Neuronal stem cell (in vitro differentiated cells): ENCODE measurements around the gene MLLT10.

Experiments
- DNase-seq: peaks from one replicate; pipeline ENCODE4 v3.0.0-alpha.2; 2013; ENCODE audit warnings: low spot score
- H2AFZ ChIP-seq: one replicate; pipeline ENCODE4 v1.6.1; 2013; ENCODE audit warnings: mild to moderate bottlenecking, low read length, inconsistent platforms
- H2AK5ac ChIP-seq: 2 replicates; pipeline ENCODE4 v1.6.1; 2013; ENCODE audit warnings: low read depth, mild to moderate bottlenecking, inconsistent platforms, low read length, moderate library complexity, mixed read lengths
- H2BK120ac ChIP-seq: 2 replicates; pipeline ENCODE4 v1.6.1; 2013; ENCODE audit warnings: low read depth, mild to moderate bottlenecking, inconsistent platforms, low read length, moderate library complexity, mixed read lengths
- H2BK12ac ChIP-seq: one replicate; pipeline ENCODE4 v1.6.1; 2013; ENCODE audit warnings: low read length, inconsistent platforms
- H2BK15ac ChIP-seq: 2 replicates; pipeline ENCODE4 v1.6.1; 2013; ENCODE audit warnings: mild to moderate bottlenecking, low read length, inconsistent platforms, mixed read lengths
- H2BK5ac ChIP-seq: one replicate; pipeline ENCODE4 v1.6.1; 2013; ENCODE audit warnings: inconsistent platforms, mild to moderate bottlenecking, low read length, moderate library complexity
- H3K14ac ChIP-seq: one replicate; pipeline ENCODE4 v1.6.1; 2013; ENCODE audit warnings: low read length, inconsistent platforms
- H3K18ac ChIP-seq: 2 replicates; pipeline ENCODE4 v1.6.1; 2013; ENCODE audit warnings: low read length, inconsistent platforms
- H3K23ac ChIP-seq: 2 replicates; pipeline ENCODE4 v1.6.1; 2013; ENCODE audit warnings: low read depth, mild to moderate bottlenecking, mixed read lengths, low read length, inconsistent platforms; ENCODE audit not compliant: poor library complexity
- H3K27ac ChIP-seq: replicated peaks from 3 replicates; pipeline ENCODE4 v1.5.1; 2013; ENCODE audit warnings: low read length, inconsistent platforms
- H3K27me3 ChIP-seq, 3 experiments: 2 replicates each; pipeline ENCODE4 v1.6.1; 2013; ENCODE audit warnings: low read length in 3 of 3, mild to moderate bottlenecking in 2 of 3, inconsistent platforms in 1 of 3, low read depth in 1 of 3, mixed read lengths in 1 of 3, moderate library complexity in 1 of 3; ENCODE audit not compliant: control insufficient read depth in 3 of 3, insufficient read depth in 3 of 3
- H3K36me3 ChIP-seq, 2 donors: replicated peaks in 1 of 2; 2 replicates each; pipeline ENCODE4 v1.6.1; 2013; ENCODE audit warnings: low read length in 2 of 2; ENCODE audit not compliant: control insufficient read depth in 2 of 2, insufficient read depth in 2 of 2
- H3K4ac ChIP-seq: 2 replicates; pipeline ENCODE4 v1.6.1; 2013; ENCODE audit warnings: inconsistent platforms, mild to moderate bottlenecking, low read length, moderate library complexity
- H3K4me1 ChIP-seq, 2 donors: 1 replicate in 1 of 2; 2 replicates in 1 of 2; pipeline ENCODE4 v1.6.1; 2013; ENCODE audit warnings: low read length in 2 of 2, low read depth in 1 of 2; ENCODE audit not compliant: control insufficient read depth in 2 of 2, insufficient read depth in 1 of 2
- H3K4me2 ChIP-seq: one replicate; pipeline ENCODE4 v1.6.1; 2013; ENCODE audit warnings: mild to moderate bottlenecking, low read length, inconsistent platforms; ENCODE audit not compliant: insufficient read depth, poor library complexity, severe bottlenecking
- H3K4me3 ChIP-seq, 2 donors: 2 replicates each; pipeline ENCODE4 v1.5.1; 2013; ENCODE audit warnings: low read length in 2 of 2, mild to moderate bottlenecking in 2 of 2, inconsistent platforms in 1 of 2, moderate library complexity in 1 of 2
- H3K79me1 ChIP-seq: one replicate; pipeline ENCODE4 v1.6.1; 2013; ENCODE audit warnings: low read depth, mild to moderate bottlenecking, inconsistent platforms, low read length, moderate library complexity
- H3K9ac ChIP-seq: one replicate; pipeline ENCODE4 v1.6.1; 2013; ENCODE audit warnings: mild to moderate bottlenecking, low read depth, low read length, inconsistent platforms; ENCODE audit not compliant: poor library complexity
- H3K9me3 ChIP-seq, 2 donors: replicated peaks in 1 of 2; 2 replicates each; pipeline versions ENCODE3 to v1.6.1; 2013; ENCODE audit warnings: low read length in 2 of 2, mild to moderate bottlenecking in 2 of 2, inconsistent platforms in 1 of 2, low read depth in 1 of 2, mixed read lengths in 1 of 2, moderate library complexity in 1 of 2; ENCODE audit not compliant: control insufficient read depth in 2 of 2, insufficient read depth in 1 of 2
- H4K8ac ChIP-seq: one replicate; pipeline ENCODE4 v1.6.1; 2013; ENCODE audit warnings: low read depth, mild to moderate bottlenecking, inconsistent platforms, low read length, moderate library complexity
- H4K91ac ChIP-seq: one replicate; pipeline ENCODE4 v1.6.1; 2013; ENCODE audit warnings: low read length, low read depth, mild to moderate bottlenecking, inconsistent platforms; ENCODE audit not compliant: poor library complexity
- WGBS, 2 donors: extraction: QIAGEN DNeasy Blood & Tissue Kit; methylation state at CpG; one replicate each; pipeline ENCODE4 v1.1.7; 2013; ENCODE audit warnings: missing lambda C conversion rate in 2 of 2, mixed read lengths in 1 of 2; ENCODE audit not compliant: insufficient read length in 2 of 2, insufficient replicate concordance in 1 of 2; ENCODE audit errors: extremely low coverage in 2 of 2; 5-methylcytosine and 5-hydroxymethylcytosine counted together

The MLLT10 gene

GRCh38 chr10:21670391-21670790 lies 136.4 kb downstream of the MLLT10 start:
- H3K18ac ChIP-seq: no peak overlapping the region
- no peak for DNase-seq
- no peak overlapping the region for H2BK12ac ChIP-seq
- H3K4me2 ChIP-seq: no peak overlapping the region
- H3K27me3 ChIP-seq: no peaks in the 10 kb centered on the region
- H2AK5ac ChIP-seq: no peak overlapping the region
- peaks cover 4% of the 10 kb centered on the region in 2 donors for H3K4me1 ChIP-seq
- H3K27ac ChIP-seq: no peak overlapping the region
- H4K91ac ChIP-seq: no peak overlapping the region
- no peak overlapping the region for H2BK120ac ChIP-seq
- H2BK5ac ChIP-seq: no peak overlapping the region
- no peak overlapping the region for H3K4ac ChIP-seq
- H3K79me1 ChIP-seq: peaks cover 3% of the 10 kb centered on the region
- H3K9ac ChIP-seq: no peak overlapping the region
- H2BK15ac ChIP-seq: no peak overlapping the region
- no peak overlapping the region for H3K4me3 ChIP-seq
- no peak overlapping the region for H2AFZ ChIP-seq
- no peak overlapping the region for H4K8ac ChIP-seq
- peaks cover 0 to 48% of the 10 kb centered on the region in 2 donors for H3K36me3 ChIP-seq
- no peak overlapping the region for H3K23ac ChIP-seq
- WGBS, 2 donors: no CpG with 5 or more reads among the region's 2 CpGs
- peaks cover 0 to 4% of the 10 kb centered on the region in 2 donors for H3K9me3 ChIP-seq
- H3K14ac ChIP-seq: no peak overlapping the region

GRCh38 chr10:21673668-21674067 lies 139.6 kb downstream of the MLLT10 start:
- H3K79me1 ChIP-seq: peaks cover 3% of the 10 kb centered on the region
- DNase-seq: no peak
- no peak overlapping the region for H3K27ac ChIP-seq
- H2AK5ac ChIP-seq: no peak overlapping the region
- WGBS, 2 donors: no CpG with 5 or more reads among the region's 2 CpGs
- no peak overlapping the region for H3K4me3 ChIP-seq
- H3K23ac ChIP-seq: no peak overlapping the region
- H2BK12ac ChIP-seq: no peak overlapping the region
- no peaks in the 10 kb centered on the region for H3K27me3 ChIP-seq
- no peak overlapping the region for H2BK15ac ChIP-seq
- H3K9ac ChIP-seq: no peak overlapping the region
- H3K9me3 ChIP-seq: peaks cover 0 to 4% of the 10 kb centered on the region in 2 donors
- peaks cover 4% of the 10 kb centered on the region in 2 donors for H3K4me1 ChIP-seq
- H3K36me3 ChIP-seq: peaks cover 0 to 60% of the 10 kb centered on the region in 2 donors
- H4K91ac ChIP-seq: no peak overlapping the region
- no peak overlapping the region for H4K8ac ChIP-seq
- no peak overlapping the region for H2BK120ac ChIP-seq
- no peak overlapping the region for H2BK5ac ChIP-seq
- no peak overlapping the region for H3K18ac ChIP-seq
- no peak overlapping the region for H3K14ac ChIP-seq
- H3K4me2 ChIP-seq: no peak overlapping the region
- no peak overlapping the region for H3K4ac ChIP-seq
- H2AFZ ChIP-seq: no peak overlapping the region

- Histone ChIP-seq H3K18ac (no peak overlapping the region), H2BK15ac (no peak overlapping the region), H3K4me1 (peaks cover 3 to 4% of the 10 kb centered on the region in 2 donors), H4K8ac (no peak overlapping the region), H3K79me1 (peaks cover 3% of the 10 kb centered on the region), H3K23ac (no peak overlapping the region), H3K27ac (no peak overlapping the region), H3K9me3 (no peaks in the 10 kb centered on the region), H3K4ac (no peak overlapping the region), H3K4me2 (no peak overlapping the region), H2BK120ac (no peak overlapping the region), H3K4me3 (no peak overlapping the region), H3K36me3 (peaks cover 0 to 72% of the 10 kb centered on the region in 2 donors), H2AFZ (no peak overlapping the region), H3K9ac (no peak overlapping the region), H3K27me3 (no peaks in the 10 kb centered on the region), H2BK12ac (no peak overlapping the region), H4K91ac (no peak overlapping the region), H2BK5ac (no peak overlapping the region), H3K14ac (no peak overlapping the region), H2AK5ac (no peak overlapping the region)
- DNase-seq: peak; percentile 20
- no CpG with 5 or more reads among the region's 2 CpGs for WGBS, 2 donors
These were observed 141.2 kb downstream of the MLLT10 start for GRCh38 chr10:21675157-21675796.

GRCh38 chr10:21677551-21677950 lies 143.5 kb downstream of the MLLT10 start:
- no peak overlapping the region for H4K91ac ChIP-seq
- no peak overlapping the region for H2AFZ ChIP-seq
- WGBS, 2 donors: no CpG with 5 or more reads among the region's 3 CpGs
- no peak overlapping the region for H3K23ac ChIP-seq
- no peak overlapping the region for H3K9ac ChIP-seq
- H3K79me1 ChIP-seq: no peaks in the 10 kb centered on the region
- H3K4me2 ChIP-seq: no peak overlapping the region
- no peaks in the 10 kb centered on the region for H3K27me3 ChIP-seq
- H3K27ac ChIP-seq: no peak overlapping the region
- H2BK5ac ChIP-seq: no peak overlapping the region
- H2BK120ac ChIP-seq: no peak overlapping the region
- no peak overlapping the region for H3K18ac ChIP-seq
- H4K8ac ChIP-seq: no peak overlapping the region
- H3K9me3 ChIP-seq: no peaks in the 10 kb centered on the region
- H2AK5ac ChIP-seq: no peak overlapping the region
- no peak overlapping the region for H3K14ac ChIP-seq
- H3K4ac ChIP-seq: no peak overlapping the region
- peaks cover 0 to 78% of the 10 kb centered on the region in 2 donors for H3K36me3 ChIP-seq
- no peak overlapping the region for H2BK12ac ChIP-seq
- no peak for DNase-seq
- H2BK15ac ChIP-seq: no peak overlapping the region
- H3K4me1 ChIP-seq: no peaks in the 10 kb centered on the region
- H3K4me3 ChIP-seq: no peak overlapping the region
